C4-2B (cell line): ENCODE measurements around the gene VRTN.

ENCODE experiments used
- CTCF ChIP-seq: fragments of 450-650 bp; conservative IDR thresholded peaks from 2 replicates; pipeline ENCODE4 v1.5.1; 2017; ENCODE audit warnings: mild to moderate bottlenecking
- ZFX ChIP-seq: fragments of 450-650 bp; IDR thresholded peaks from 2 replicates; pipeline ENCODE4 v1.6.1; 2017

DNA sequence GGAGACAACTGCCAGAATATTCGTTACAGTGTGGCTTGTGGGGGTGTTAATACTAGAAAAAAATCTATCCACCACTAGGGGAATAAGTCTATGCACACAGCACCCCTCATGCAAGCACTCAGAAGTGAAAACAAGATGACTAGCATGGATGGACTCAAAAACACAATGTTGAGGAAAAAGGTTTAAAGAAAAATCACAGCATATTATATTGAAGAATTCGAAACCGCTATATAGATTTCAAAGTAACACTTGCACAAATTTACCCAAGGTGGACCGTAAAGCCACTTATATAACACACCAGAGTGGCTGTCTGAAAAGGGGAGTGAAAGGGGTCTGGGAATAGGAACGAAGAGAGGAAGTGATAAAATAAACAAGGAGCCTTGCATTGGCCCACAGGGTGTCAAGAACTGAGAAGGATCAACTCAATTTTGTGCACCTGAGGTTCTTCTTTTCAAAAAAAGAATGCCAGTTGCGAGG is 46.1 kb upstream of the VRTN start:
- TF ChIP-seq CTCF (no peak), ZFX (no peak)
